GM12878 (cell line): ENCODE measurements around the gene ARMH1. TPM values are rescaled to one million over a fixed set of nuclear protein-coding genes. Genes with fewer than 3 reads are reported as not detected.
A peak's percentile ranks its signal among the peaks of the same experiment; 100 is the strongest.

Source experiments
- ATAC-seq: fragments of 200-7000 bp; cut with Tn5 transposase; 3 replicates; pipeline ENCODE4 v1.9.1; 2020; ENCODE audit warnings: mild to moderate bottlenecking, moderate library complexity
- BruUV-seq: library from RNA; stranded (reverse); fragments of 400-500 nt; replicated peaks from 2 replicates; lab custom pipeline; 2021; lab: Mats Ljungman, UMichigan
- CTCF ChIA-PET: fragments of 300-600 bp; sonication (Branson Sonifier 250); formaldehyde crosslinking; extraction: SDS; loops from one replicate; lab custom pipeline; 2021; ENCODE audit warnings: inconsistent platforms; lab: Yijun Ruan, JAX
- POLR2A ChIA-PET: fragments of 350-600 bp; formaldehyde crosslinking; extraction: SDS; loops from one replicate; lab custom pipeline; 2021; ENCODE audit warnings: inconsistent platforms; lab: Charles Lee
- RAD21 ChIA-PET: fragments of 300-600 bp; sonication (Branson Sonifier 250); formaldehyde crosslinking; loops from one replicate; lab custom pipeline; 2023; ENCODE audit warnings: antibody characterized with exemption; ENCODE audit not compliant: unreplicated experiment; lab: Charles Lee
- SMC1A ChIA-PET: fragments of 300-600 bp; sonication (Branson Sonifier 250); formaldehyde crosslinking; loops from one replicate; lab custom pipeline; 2023; ENCODE audit not compliant: unreplicated experiment, uncharacterized antibody; lab: Charles Lee
- DNase-seq: peaks from one replicate; pipeline ENCODE4 v3.0.0-alpha.2; 2011; ENCODE audit warnings: low read depth, low spot score
- FAIRE-seq: peaks from 3 replicates; lab custom pipeline; 2011; peaks lifted over from hg19 to GRCh38; lab: Jason Lieb, UNC
- H2AFZ ChIP-seq: 2 replicates; pipeline ENCODE4 v1.6.0; 2011; ENCODE audit warnings: low read depth, low read length, control low read depth; ENCODE audit not compliant: control insufficient read depth
- H3K27ac ChIP-seq: 2 replicates; pipeline ENCODE4 v1.5.1; 2011; ENCODE audit warnings: control low read depth; ENCODE audit not compliant: control insufficient read depth, insufficient read depth
- H3K27me3 ChIP-seq, 2 experiments: replicated peaks in 1 of 2; 2 replicates each; pipeline versions ENCODE4 v1.6.0 to v1.6.1; 2011; ENCODE audit warnings: low read length in 1 of 2; ENCODE audit not compliant: control insufficient read depth in 2 of 2, insufficient read depth in 2 of 2
- H3K36me3 ChIP-seq, 2 experiments: 2 replicates each; pipeline ENCODE4 v1.5.1; 2011; ENCODE audit warnings: low read length in 1 of 2; ENCODE audit not compliant: control insufficient read depth in 2 of 2, insufficient read depth in 2 of 2
- H3K4me1 ChIP-seq: 2 replicates; pipeline ENCODE4 v1.6.1; 2011; ENCODE audit warnings: mild to moderate bottlenecking, low read length, moderate library complexity, mixed read lengths; ENCODE audit not compliant: control insufficient read depth, insufficient read depth
- H3K4me2 ChIP-seq: 2 replicates; pipeline ENCODE4 v1.6.0; 2011; ENCODE audit warnings: control low read depth; ENCODE audit not compliant: control insufficient read depth, insufficient read depth
- H3K4me3 ChIP-seq: fragments of 200-600 bp; sonication (generic); 2 replicates; pipeline ENCODE4 v1.5.1; 2016
- H3K79me2 ChIP-seq: 2 replicates; pipeline ENCODE4 v1.6.0; 2011; ENCODE audit warnings: low read length; ENCODE audit not compliant: control insufficient read depth, insufficient read depth
- H3K9ac ChIP-seq: 2 replicates; pipeline ENCODE4 v1.8.0; 2011; ENCODE audit warnings: low read length, control low read depth, mixed read lengths; ENCODE audit not compliant: control insufficient read depth, insufficient read depth
- H3K9me3 ChIP-seq: replicated peaks from 3 replicates; pipeline ENCODE4 v1.5.1; 2011; ENCODE audit warnings: mild to moderate bottlenecking, low read length; ENCODE audit not compliant: control insufficient read depth, insufficient read depth
- H4K20me1 ChIP-seq: 2 replicates; pipeline ENCODE4 v1.6.0; 2011; ENCODE audit not compliant: control insufficient read depth, insufficient read depth
- ESRRA ChIP-seq: IDR thresholded peaks from 2 replicates; pipeline ENCODE4 v1.6.1; 2012; ENCODE audit warnings: mild to moderate bottlenecking, low read length, improper control_type of control experiment
- IKZF1 ChIP-seq: fragments of 450-650 bp; conservative IDR thresholded peaks from 2 replicates; pipeline ENCODE4 v1.6.1; 2017; ENCODE audit warnings: antibody characterized with exemption, mild to moderate bottlenecking
- POLR2A ChIP-seq: IDR thresholded peaks from 2 replicates; pipeline ENCODE4 v1.6.1; 2011; ENCODE audit warnings: low read depth, mild to moderate bottlenecking, low read length
- RELA ChIP-seq: fragments of 450-650 bp; IDR thresholded peaks from 2 replicates; pipeline ENCODE4 v1.8.0; 2014; ENCODE audit warnings: borderline replicate concordance; ENCODE audit not compliant: partially characterized antibody
- SMC3 ChIP-seq: IDR thresholded peaks from 2 replicates; pipeline ENCODE4 v1.6.1; 2011; ENCODE audit warnings: low read length, improper control_type of control experiment, borderline replicate concordance
- WGBS: methylation state at CpG from one replicate; pipeline ENCODE4 v1.1.6; 2016; ENCODE audit warnings: low lambda C conversion rate; ENCODE audit not compliant: insufficient replicate concordance, insufficient coverage; ENCODE audit errors: missing lambda C conversion rate; 5-methylcytosine and 5-hydroxymethylcytosine counted together
- in situ Hi-C: fragments of 300-500 bp; cut with MboI; formaldehyde crosslinking; loops from 9 replicates; pipeline ENCODE4 v1.14.3; 2018; ENCODE audit warnings: mixed read lengths
- intact Hi-C: fragments of 100-400 bp; cut with micrococcal nuclease; formaldehyde crosslinking; loops from one replicate; pipeline ENCODE4 v1.14.2; 2022; ENCODE audit not compliant: unreplicated experiment
- polyA plus RNA-seq, 11 experiments: library from polyadenylated mRNA; depleted of rRNA in 4 of 11; unstranded in 6 of 11; stranded (reverse) in 5 of 11; fragments of >200 nt; fragmentation: Nextera tagmentation in 4 of 11; fragmentation: Illumina TruSeq in 1 of 11; extraction: Ambion mirVana in 4 of 11; extraction: Trizol in 1 of 11; gene quantifications; 1 replicate in 1 of 11; 2 replicates in 10 of 11; pipeline versions ENCODE4 v1.2.1 to v1.2.3, GENCODE V29; 2011 to 2016; ENCODE audit warnings: inconsistent platforms in 2 of 11, missing spikeins in 2 of 11, low read depth in 1 of 11
- total RNA-seq, 4 experiments: library from RNA; depleted of rRNA in 3 of 4; stranded (reverse); fragments of >200 nt in 3 of 4; fragmentation: Illumina TruSeq in 1 of 4; extraction: Trizol in 1 of 4; gene quantifications; 2 replicates each; pipeline versions ENCODE4 v1.2.1 to v1.2.3, GENCODE V29; 2013 to 2021

ARMH1 gene
- total and polyA plus RNA-seq, 10 of the 15 experiments (the other 5 are each of a cell fraction or from before 2014, with no cell fraction given), result 0.93 to 43.9 (median 8.2) TPM

GRCh38 chr1:44641126-44642102 lies 33.1 kb upstream of the ARMH1 start:
- TF ChIP-seq SMC3 (no peak), POLR2A (0 out of 2 replicates have a peak, but pooled peaks have one; percentile 18), ESRRA (no peak), IKZF1 (no peak), RELA (no peak)
- DNase-seq, result no peak
- ATAC-seq, result no peak
- Histone ChIP-seq H3K9ac (no peak overlapping the region), H3K27me3 (no peaks in the 10 kb centered on the region), H3K4me1 (no peaks in the 10 kb centered on the region), H4K20me1 (no peaks in the 10 kb centered on the region; the same call in 1 of the 2 replicates), H3K79me2 (no peaks in the 10 kb centered on the region), H3K9me3 (no peaks in the 10 kb centered on the region), H2AFZ (no peak overlapping the region), H3K27ac (no peak overlapping the region), H3K4me2 (no peak overlapping the region), H3K4me3 (no peak overlapping the region), H3K36me3 (peaks cover 19 to 41% of the 10 kb centered on the region in 2 experiments)
- ChIA-PET CTCF (interaction anchor here (0.6 to 4.4 kb wide), 3 partner anchors 11 to 70 kb away, joined by 3 to 37 read pairs (median 3); no protein-coding TSS in a partner anchor), RAD21 (interaction anchor here (0.7 kb wide), 1 partner anchor 11 kb away, joined by 3 read pairs; no protein-coding TSS in a partner anchor), SMC1A (interaction anchor here (1.3 to 1.5 kb wide), 2 partner anchors 8 to 31 kb away, joined by 3 to 5 read pairs; no protein-coding TSS in a partner anchor), POLR2A (interaction anchor here (0.5 to 1.7 kb wide), 3 partner anchors 10 to 876 kb away, joined by 4 to 5 read pairs (median 5); no protein-coding TSS in a partner anchor)
- no peak for FAIRE-seq
- in situ Hi-C loops, result no loop called here
- 97% methylated on average over 12 of the region's 12 CpGs for WGBS
- intact Hi-C loops, result no loop called here
- BruUV-seq, result no TSS peak
